HG03457 (cell line): ENCODE data around the gene KLHL3.
A peak's percentile ranks its signal among the peaks of the same experiment; 100 is the strongest.
"Not testable (repeated sequence)": the region's sequence is repeated elsewhere in the genome, so short reads cannot be mapped to it uniquely, and the experiment has no call there.

Experiments
- ATAC-seq: cut with Tn5 transposase; IDR thresholded peaks from one replicate; pipeline ENCODE4 v1.9.1; 2021; ENCODE audit warnings: moderate number of reproducible peaks; ENCODE audit not compliant: unreplicated experiment

KLHL3 gene

GRCh38 chr5:137735555-137736284, at the start of gene KLHL3:
TSS of gene KLHL3 (minus strand) at chr5:137736089. CDS start at chr5:137735646, 443 bp downstream.
- ATAC-seq, result no peak

- ATAC-seq, result no peak
Observed at GRCh38 chr5:137782984-137783536, 47.2 kb upstream of the KLHL3 start.

GRCh38 chr5:137782055-137782454, 46.2 kb upstream of the KLHL3 start:
- no peak for ATAC-seq

GRCh38 chr5:137778772-137779564, 43.1 kb upstream of the KLHL3 start:
- no peak for ATAC-seq

DNA sequence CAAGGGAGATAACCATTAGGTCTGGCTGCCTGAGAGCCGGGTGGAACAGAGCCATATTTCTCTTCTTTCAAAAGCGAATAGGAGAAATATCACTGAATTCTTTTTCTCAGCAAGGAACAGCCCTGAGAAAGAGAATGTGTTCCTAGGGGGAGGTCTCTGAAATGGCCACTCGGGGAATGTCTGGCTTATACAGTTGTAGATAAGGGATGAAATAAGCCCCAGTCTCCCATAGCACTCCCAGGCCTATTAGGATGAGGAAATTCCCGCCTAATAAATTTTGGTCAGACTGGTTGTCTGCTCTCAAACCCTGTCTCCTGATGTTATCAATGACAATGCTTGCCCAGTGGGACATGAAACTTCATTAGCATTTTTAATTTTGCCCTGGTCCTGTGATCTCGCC, 32.0 kb upstream of the KLHL3 start:
- ATAC-seq, result not testable (repeated sequence)

GRCh38 chr5:137761566-137761965, 25.7 kb upstream of the KLHL3 start:
- ATAC-seq, result no peak

DNA sequence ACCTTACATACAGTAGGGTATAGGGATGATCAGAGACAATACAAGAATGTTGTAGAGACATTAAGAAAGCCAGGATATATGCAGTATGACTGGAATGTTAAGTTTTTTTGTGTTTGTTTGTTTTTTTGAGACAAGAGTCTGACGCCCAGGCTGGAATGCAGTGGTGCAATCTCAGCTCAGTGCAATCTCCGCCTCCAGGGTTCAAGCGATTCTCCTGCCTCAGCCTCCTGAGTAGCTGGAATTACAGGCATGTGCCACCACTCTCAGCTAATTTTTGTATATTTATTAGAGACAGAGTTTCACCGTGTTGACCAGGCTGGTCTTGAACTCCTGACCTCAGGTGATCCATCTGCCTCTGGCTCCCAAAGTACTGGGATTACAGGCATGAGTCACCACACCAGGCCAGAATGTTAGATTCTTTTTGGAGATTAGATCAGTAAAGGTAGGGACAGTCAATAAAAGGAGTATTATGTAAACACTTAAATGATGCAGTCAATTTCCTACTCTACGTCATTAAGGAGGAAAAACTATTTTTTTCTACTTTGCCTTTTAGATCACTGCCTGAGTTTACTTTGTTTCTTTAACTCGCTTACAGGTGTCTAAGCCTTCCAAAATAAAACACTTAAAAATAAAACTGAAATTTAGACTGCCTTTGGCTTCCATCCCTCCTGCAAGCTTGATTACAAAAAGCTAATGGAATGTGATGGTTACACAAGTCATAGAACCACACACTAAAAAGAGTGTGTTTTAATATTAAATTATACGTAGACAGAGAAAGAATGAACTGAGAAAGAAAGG, 25.0 kb upstream of the KLHL3 start:
- no peak for ATAC-seq

GRCh38 chr5:137760294-137760693, 24.4 kb upstream of the KLHL3 start:
- ATAC-seq, result no peak

- no peak for ATAC-seq
Observed at GRCh38 chr5:137758715-137759306, 22.9 kb upstream of the KLHL3 start.

GRCh38 chr5:137758121-137758520, 22.2 kb upstream of the KLHL3 start:
- ATAC-seq, result no peak

GRCh38 chr5:137757634-137758033, 21.7 kb upstream of the KLHL3 start:
- ATAC-seq, result no peak

DNA sequence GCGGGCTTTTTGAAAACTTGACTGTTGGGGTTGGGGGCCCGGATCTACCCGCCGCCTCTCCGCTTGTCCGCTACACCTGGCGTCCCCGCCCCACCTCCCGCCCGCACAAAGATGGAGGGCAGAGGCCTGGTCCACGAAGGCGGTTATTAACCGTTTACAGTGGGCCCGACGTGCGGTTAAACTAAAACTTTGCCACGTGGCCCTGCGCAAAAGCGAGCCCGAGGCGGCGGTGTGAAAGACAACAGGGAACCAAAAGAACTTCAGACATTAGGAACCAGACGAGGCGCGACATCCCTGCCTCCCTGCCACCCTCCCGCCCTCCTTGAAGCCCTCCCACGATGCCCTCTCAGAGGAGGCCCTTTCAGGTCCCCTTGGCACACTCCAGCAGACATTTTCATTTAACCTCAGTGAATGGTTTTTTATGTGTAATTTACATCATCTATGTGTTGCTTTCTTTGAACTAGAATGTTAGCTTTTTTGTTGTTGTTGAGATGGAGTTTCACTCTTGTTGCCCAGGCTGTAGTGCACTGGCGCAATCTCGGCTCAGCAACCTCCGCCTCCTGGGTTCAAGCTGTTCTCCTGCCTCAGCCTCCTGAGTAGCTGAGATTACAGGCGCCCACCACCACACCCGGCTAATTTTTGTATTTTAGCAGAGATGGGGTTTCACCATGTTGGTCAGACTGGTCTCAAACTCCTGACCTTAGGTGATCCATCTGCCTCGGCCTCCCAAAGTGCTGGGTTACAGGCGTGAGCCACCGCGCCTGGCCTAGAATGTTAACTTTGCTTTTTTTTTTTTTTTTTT, 19.3 kb upstream of the KLHL3 start:
- ATAC-seq, result no peak

GRCh38 chr5:137754188-137754960, 18.5 kb upstream of the KLHL3 start, which contains the start of gene HNRNPA0:
TSS of gene HNRNPA0 (minus strand) at chr5:137754363. CDS start at chr5:137754066, 297 bp downstream.
- ATAC-seq, result peak; percentile 70

DNA sequence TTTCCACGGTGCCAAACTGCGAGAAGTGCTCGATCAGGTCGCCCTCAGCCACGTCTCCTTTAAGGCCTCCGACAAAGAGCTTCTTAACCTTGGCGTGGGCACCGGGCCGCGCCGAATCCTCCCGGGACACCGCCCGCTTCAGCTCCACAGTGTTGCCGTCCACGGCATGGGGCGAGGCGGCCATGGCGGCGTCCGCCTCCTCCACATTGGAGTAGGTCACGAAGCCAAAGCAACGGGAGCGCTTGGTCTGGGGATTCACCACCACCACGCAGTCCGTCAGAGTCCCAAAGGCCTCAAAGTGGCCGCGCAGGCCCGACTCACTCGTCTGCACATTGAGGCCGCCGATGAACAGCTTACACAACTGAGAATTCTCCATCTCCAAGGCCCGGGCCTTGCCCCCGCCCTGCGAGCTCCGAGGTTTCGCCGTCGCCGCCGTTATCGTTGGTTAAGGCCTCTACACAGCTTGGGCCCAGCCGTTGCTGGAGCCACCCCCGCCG, 17.9 kb upstream of the KLHL3 start:
- peak; percentile 7 for ATAC-seq

GRCh38 chr5:137752905-137753690, 17.2 kb upstream of the KLHL3 start:
- no peak for ATAC-seq

DNA sequence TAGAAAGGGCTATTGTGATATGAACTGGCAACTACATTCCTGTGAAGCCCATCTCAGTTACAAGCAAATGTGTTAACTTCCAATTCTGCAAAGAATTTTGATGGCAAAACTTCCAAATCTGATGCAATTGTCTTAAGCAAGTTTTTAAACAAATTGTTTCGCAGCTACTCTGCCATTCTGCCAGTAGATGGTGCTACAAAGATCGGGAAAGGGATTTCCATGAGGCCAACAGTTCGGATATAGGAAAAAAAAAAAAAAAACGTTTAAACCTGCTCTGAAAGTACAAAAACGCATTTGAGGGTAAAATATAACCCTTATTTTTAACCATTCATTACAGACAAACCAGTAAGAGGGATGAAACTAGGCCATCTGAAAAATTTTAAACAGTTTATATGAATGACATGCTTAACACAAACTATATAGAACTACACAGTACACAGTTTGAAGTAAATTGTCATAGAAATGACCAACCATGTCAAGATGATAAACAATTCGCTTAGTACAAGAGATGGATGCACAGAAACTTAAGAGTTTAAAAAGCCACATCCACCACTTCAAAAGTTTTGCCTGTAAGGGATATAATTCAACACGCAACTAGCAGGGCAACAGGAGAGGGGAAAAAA, 16.1 kb upstream of the KLHL3 start:
- no peak for ATAC-seq

- no peak for ATAC-seq
Observed at GRCh38 chr5:137750436-137750835, 14.5 kb upstream of the KLHL3 start.

DNA sequence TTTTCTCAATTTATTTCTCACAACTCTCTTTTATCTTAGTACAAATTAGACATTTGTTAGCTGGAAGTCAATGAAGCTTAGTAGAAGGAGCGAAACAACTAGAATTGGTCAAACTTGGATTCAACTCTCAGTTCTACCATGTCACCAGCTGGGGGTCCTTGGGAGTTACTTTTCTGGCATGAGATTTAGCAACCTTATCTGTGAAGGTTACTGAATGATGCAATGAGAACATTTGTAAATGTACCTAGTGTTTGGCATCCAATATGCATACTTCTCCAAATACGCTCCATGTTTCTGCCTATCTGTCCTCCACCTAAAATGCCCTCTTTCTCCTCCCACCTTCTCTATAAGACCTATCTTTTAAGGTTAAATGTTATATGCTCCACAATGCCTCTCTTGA, 12.0 kb upstream of the KLHL3 start:
- no peak for ATAC-seq
